ENCODE measurements around the gene MCAT. TPM values are rescaled to one million over a fixed set of nuclear protein-coding genes. Genes with fewer than 3 reads are reported as not detected.

MCAT gene
- total RNA-seq, 1 donor from 2014 or later = 16.6 TPM

DNA sequence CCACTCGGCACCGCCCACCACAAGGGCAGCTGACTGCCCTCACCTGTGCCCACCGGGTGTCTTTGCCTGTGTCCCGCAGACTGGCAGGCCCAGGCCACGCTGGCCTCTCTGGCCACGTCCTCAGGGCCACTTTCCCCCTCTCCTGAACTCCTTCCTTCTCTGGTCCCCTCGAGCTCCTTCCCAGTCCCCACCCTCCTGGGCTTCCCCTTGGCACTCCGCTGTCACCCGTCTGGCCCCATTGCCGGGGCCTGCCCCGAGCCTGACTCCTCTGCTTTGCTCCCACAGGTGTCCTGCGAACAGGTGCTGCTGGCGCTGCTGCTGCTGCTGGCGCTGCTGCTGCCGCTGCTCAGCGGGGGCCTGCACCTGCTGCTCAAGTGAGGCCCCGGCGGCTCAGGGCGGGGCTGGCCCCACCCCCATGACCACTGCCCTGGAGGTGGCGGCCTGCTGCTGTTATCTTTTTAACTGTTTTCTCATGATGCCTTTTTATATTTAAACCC is 14.2 kb downstream of the MCAT start:
- TF ChIP-seq, protein P1, sequence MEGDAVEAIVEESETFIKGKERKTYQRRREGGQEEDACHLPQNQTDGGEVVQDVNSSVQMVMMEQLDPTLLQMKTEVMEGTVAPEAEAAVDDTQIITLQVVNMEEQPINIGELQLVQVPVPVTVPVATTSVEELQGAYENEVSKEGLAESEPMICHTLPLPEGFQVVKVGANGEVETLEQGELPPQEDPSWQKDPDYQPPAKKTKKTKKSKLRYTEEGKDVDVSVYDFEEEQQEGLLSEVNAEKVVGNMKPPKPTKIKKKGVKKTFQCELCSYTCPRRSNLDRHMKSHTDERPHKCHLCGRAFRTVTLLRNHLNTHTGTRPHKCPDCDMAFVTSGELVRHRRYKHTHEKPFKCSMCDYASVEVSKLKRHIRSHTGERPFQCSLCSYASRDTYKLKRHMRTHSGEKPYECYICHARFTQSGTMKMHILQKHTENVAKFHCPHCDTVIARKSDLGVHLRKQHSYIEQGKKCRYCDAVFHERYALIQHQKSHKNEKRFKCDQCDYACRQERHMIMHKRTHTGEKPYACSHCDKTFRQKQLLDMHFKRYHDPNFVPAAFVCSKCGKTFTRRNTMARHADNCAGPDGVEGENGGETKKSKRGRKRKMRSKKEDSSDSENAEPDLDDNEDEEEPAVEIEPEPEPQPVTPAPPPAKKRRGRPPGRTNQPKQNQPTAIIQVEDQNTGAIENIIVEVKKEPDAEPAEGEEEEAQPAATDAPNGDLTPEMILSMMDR (IDR thresholded peaks at IDR 0.05) = no peak
- peaks cover 3% of the 10 kb centered on the region for H3K36me3 Mint-ChIP-seq (ENCODE audit: unreplicated experiment)
- DNase-seq (ENCODE audit: extremely low spot score, unreplicated experiment) = no peak
- H3K27ac Mint-ChIP-seq (ENCODE audit: unreplicated experiment) = no peak overlapping the region
- no peak overlapping the region for H3K4me3 Mint-ChIP-seq (ENCODE audit: unreplicated experiment)
- no peaks in the 10 kb centered on the region for H3K9me3 Mint-ChIP-seq (ENCODE audit: unreplicated experiment)
- H3K27me3 Mint-ChIP-seq (ENCODE audit: unreplicated experiment) = no peaks in the 10 kb centered on the region
- peaks cover 11% of the 10 kb centered on the region for H3K4me1 Mint-ChIP-seq (ENCODE audit: unreplicated experiment)

DNA sequence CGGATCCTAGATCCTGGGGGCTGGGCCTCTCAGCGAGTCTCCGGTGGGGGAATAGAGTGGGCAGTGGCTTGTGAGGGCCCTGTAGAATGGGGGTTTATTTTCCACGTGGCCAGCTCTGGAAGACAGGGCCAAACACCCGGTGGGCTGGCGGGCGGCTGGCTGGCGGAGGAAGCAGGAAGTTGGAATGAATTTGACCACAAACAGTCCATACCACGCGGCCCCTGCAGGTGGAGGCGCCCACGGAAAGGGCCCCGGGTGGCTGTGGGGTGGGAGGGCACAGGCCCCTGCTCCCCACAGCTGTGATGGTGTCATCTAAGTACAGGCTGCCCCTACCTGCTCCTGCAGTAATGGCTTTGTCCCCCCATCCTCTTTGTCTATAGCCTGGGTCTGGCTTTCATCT is 15.1 kb downstream of the MCAT start:
- Mint-ChIP-seq H3K9me3 (ENCODE audit: unreplicated experiment) (no peaks in the 10 kb centered on the region), H3K4me1 (ENCODE audit: unreplicated experiment) (peaks cover 11% of the 10 kb centered on the region), H3K4me3 (ENCODE audit: unreplicated experiment) (no peak overlapping the region), H3K36me3 (ENCODE audit: unreplicated experiment) (peaks cover 1% of the 10 kb centered on the region), H3K27ac (ENCODE audit: unreplicated experiment) (no peak overlapping the region), H3K27me3 (ENCODE audit: unreplicated experiment) (no peaks in the 10 kb centered on the region)
- TF ChIP-seq, protein P1 (IDR thresholded peaks at IDR 0.05) = no peak
- DNase-seq (ENCODE audit: extremely low spot score, unreplicated experiment) = no peak

- Mint-ChIP-seq H3K4me3 (ENCODE audit: unreplicated experiment) (no peak overlapping the region), H3K27me3 (ENCODE audit: unreplicated experiment) (no peaks in the 10 kb centered on the region), H3K4me1 (ENCODE audit: unreplicated experiment) (peaks cover 11% of the 10 kb centered on the region), H3K36me3 (ENCODE audit: unreplicated experiment) (no peaks in the 10 kb centered on the region), H3K9me3 (ENCODE audit: unreplicated experiment) (no peaks in the 10 kb centered on the region), H3K27ac (ENCODE audit: unreplicated experiment) (no peak overlapping the region)
- no peak for DNase-seq (ENCODE audit: extremely low spot score, unreplicated experiment)
- TF ChIP-seq, protein P1 (IDR thresholded peaks at IDR 0.05) = no peak
These were observed 15.9 kb downstream of the MCAT start for GRCh38 chr22:43127166-43127908.

DNA sequence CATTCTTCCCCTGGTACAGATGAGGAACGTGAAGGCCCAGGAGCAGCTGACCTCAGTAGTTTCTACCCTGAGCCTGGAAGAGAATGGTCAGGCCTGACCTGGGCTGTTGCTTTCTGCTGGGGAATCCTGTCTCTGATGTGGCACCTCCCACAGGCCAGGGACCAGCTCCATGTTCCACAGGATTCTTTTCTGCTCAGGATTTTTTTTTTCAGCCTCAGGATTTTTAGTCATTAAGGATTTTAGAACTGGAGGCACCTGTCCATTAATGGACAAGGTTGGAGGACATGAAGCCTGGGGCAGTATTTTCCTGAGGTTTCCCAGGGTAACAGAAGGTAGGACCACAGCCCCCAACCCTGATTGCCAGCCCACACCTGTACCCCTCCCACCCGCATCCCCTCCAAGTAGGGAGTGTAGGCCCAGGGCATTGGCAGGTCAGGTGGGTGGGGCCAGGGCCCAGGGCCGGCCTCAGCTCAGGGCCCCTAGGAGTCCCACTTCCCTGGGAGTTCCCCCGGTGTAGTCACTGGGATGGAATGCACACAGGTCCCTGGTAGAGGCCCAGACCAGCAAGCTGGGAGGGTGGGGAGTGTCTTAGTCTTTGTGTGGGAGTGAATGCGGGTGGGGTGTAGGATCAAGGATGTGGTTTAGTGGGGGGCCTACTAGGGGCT is 16.6 kb downstream of the MCAT start:
- Mint-ChIP-seq H3K36me3 (ENCODE audit: unreplicated experiment) (no peaks in the 10 kb centered on the region), H3K9me3 (ENCODE audit: unreplicated experiment) (no peaks in the 10 kb centered on the region), H3K27me3 (ENCODE audit: unreplicated experiment) (no peaks in the 10 kb centered on the region), H3K4me1 (ENCODE audit: unreplicated experiment) (peaks cover 11% of the 10 kb centered on the region), H3K27ac (ENCODE audit: unreplicated experiment) (no peak overlapping the region), H3K4me3 (ENCODE audit: unreplicated experiment) (no peak overlapping the region)
- DNase-seq (ENCODE audit: extremely low spot score, unreplicated experiment) = no peak
- TF ChIP-seq, protein P1 (IDR thresholded peaks at IDR 0.05) = no peak

GRCh38 chr22:43118953-43119458 is 24.2 kb downstream of the MCAT start:
- Mint-ChIP-seq H3K9me3 (ENCODE audit: unreplicated experiment) (no peaks in the 10 kb centered on the region), H3K4me1 (ENCODE audit: unreplicated experiment) (peaks cover 14% of the 10 kb centered on the region), H3K27me3 (ENCODE audit: unreplicated experiment) (peaks cover 8% of the 10 kb centered on the region), H3K4me3 (ENCODE audit: unreplicated experiment) (no peak overlapping the region), H3K27ac (ENCODE audit: unreplicated experiment) (no peak overlapping the region), H3K36me3 (ENCODE audit: unreplicated experiment) (no peaks in the 10 kb centered on the region)
- no peak for DNase-seq (ENCODE audit: extremely low spot score, unreplicated experiment)
- TF ChIP-seq, protein P1 (IDR thresholded peaks at IDR 0.05) = no peak
